Activated CD8-positive, alpha-beta T cell treated with anti-CD3 and anti-CD28 coated beads for 36 hours (primary cell): ENCODE measurements around the gene SLC35F3. TPM values are rescaled to one million over a fixed set of nuclear protein-coding genes. Genes with fewer than 3 reads are reported as not detected.

Source experiments
- ATAC-seq: fragments of 200-7000 bp; cut with Tn5 transposase; one replicate; pipeline ENCODE4 v1.10.0; 2021; ENCODE audit warnings: mild to moderate bottlenecking, moderate library complexity
- CTCF ChIA-PET: fragments of 350-600 bp; sonication (Branson Sonifier 250); formaldehyde crosslinking; loops from one replicate; lab custom pipeline; 2021; ENCODE audit warnings: antibody characterized with exemption; lab: Charles Lee
- POLR2A ChIA-PET: fragments of 350-600 bp; sonication (Branson Sonifier 250); formaldehyde crosslinking; loops from one replicate; lab custom pipeline; 2021; ENCODE audit warnings: antibody characterized with exemption; lab: Charles Lee
- DNase-seq: peaks from one replicate; pipeline ENCODE4 v3.0.0-alpha.2; 2020
- H3K27ac Mint-ChIP-seq: one replicate; pipeline ENCODE4 v1.8.0; 2021; ENCODE audit warnings: mild to moderate bottlenecking, mixed read lengths
- H3K27me3 Mint-ChIP-seq: one replicate; pipeline ENCODE4 v1.8.0; 2021; ENCODE audit warnings: mixed read lengths
- H3K36me3 Mint-ChIP-seq: one replicate; pipeline ENCODE4 v1.8.0; 2021; ENCODE audit warnings: low read depth, mixed read lengths
- H3K4me1 Mint-ChIP-seq: one replicate; pipeline ENCODE4 v1.8.0; 2021; ENCODE audit warnings: low read depth, mixed read lengths
- H3K4me3 Mint-ChIP-seq: one replicate; pipeline ENCODE4 v1.8.0; 2021; ENCODE audit warnings: mild to moderate bottlenecking, moderate library complexity, mixed read lengths
- H3K9me3 Mint-ChIP-seq: one replicate; pipeline ENCODE4 v1.8.0; 2021; ENCODE audit warnings: mixed read lengths
- intact Hi-C: fragments of 100-400 bp; cut with micrococcal nuclease; formaldehyde crosslinking; loops from one replicate; pipeline ENCODE4 v1.10.0; 2022
- total RNA-seq, 2 experiments: library from RNA; stranded (reverse); gene quantifications; one replicate each; pipeline ENCODE4 v1.2.3, GENCODE V29; 2021
- TF ChIP-seq, protein P1 (sequence below): fragments of 200-600 bp; IDR thresholded peaks from one replicate; pipeline ENCODE4 v1.8.0; 2022; ENCODE audit warnings: antibody characterized with exemption, mild to moderate bottlenecking

The SLC35F3 gene
- total RNA-seq, 2 experiments from 2014 or later = 3.1 to 3.5 TPM

DNA sequence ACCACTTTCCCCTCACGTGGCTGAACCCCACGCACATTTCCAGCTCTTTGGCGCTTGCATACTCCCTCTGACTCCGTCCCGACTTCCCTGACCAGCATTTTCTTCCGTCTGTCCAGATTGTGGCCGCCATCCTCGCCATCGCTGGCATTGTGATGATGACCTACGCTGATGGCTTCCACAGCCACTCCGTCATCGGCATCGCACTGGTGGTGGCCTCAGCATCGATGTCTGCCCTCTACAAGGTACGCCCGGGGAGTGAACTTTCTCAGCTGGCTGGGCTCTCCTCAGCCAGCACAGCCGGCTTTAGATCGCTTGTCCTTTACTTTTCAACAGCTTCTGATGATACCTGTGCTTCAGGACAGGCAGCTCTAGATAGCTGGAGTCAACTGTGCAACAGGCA is 412.0 kb downstream of the SLC35F3 start:
- ChIA-PET POLR2A (no interaction called here), CTCF (interaction anchor here (1.0 to 1.5 kb wide), 3 partner anchors 12 to 191 kb away, joined by 3 to 4 read pairs (median 3); no protein-coding TSS in a partner anchor)
- no peak for ATAC-seq
- H3K36me3 Mint-ChIP-seq = no peaks in the 10 kb centered on the region
- no peak for DNase-seq
- H3K4me3 Mint-ChIP-seq = no peak overlapping the region
- intact Hi-C loops = no loop called here
- no peak overlapping the region for H3K27ac Mint-ChIP-seq
- no peaks in the 10 kb centered on the region for H3K9me3 Mint-ChIP-seq
- H3K4me1 Mint-ChIP-seq = peaks cover 12% of the 10 kb centered on the region
- TF ChIP-seq, protein P1, sequence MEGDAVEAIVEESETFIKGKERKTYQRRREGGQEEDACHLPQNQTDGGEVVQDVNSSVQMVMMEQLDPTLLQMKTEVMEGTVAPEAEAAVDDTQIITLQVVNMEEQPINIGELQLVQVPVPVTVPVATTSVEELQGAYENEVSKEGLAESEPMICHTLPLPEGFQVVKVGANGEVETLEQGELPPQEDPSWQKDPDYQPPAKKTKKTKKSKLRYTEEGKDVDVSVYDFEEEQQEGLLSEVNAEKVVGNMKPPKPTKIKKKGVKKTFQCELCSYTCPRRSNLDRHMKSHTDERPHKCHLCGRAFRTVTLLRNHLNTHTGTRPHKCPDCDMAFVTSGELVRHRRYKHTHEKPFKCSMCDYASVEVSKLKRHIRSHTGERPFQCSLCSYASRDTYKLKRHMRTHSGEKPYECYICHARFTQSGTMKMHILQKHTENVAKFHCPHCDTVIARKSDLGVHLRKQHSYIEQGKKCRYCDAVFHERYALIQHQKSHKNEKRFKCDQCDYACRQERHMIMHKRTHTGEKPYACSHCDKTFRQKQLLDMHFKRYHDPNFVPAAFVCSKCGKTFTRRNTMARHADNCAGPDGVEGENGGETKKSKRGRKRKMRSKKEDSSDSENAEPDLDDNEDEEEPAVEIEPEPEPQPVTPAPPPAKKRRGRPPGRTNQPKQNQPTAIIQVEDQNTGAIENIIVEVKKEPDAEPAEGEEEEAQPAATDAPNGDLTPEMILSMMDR = no peak
- H3K27me3 Mint-ChIP-seq = peaks cover 17% of the 10 kb centered on the region

DNA sequence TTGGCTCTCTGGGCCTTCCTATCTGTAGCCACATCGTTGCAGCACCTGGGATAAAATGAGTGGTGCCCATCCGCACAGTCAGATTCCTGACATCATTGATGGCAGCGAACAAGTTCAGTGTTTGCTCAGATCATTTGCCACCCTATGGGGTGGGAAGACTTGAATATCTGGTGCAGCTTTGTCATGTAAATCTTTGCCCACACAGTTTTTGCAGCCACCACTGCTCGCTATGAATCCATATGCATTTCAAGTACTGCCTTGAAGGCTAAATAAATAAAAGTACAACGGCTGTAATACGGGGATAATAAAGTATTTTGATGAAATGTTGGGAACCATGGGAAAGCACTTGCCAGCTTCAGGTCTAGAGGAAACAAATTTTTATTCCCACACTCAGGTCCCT is 412.5 kb downstream of the SLC35F3 start:
- intact Hi-C loops = no loop called here
- Mint-ChIP-seq H3K27me3 (peaks cover 17% of the 10 kb centered on the region), H3K27ac (no peak overlapping the region), H3K4me1 (peaks cover 12% of the 10 kb centered on the region), H3K4me3 (no peak overlapping the region), H3K36me3 (no peaks in the 10 kb centered on the region), H3K9me3 (no peaks in the 10 kb centered on the region)
- CTCF ChIA-PET = interaction anchor here (1.0 to 1.5 kb wide), 3 partner anchors 11 to 192 kb away, joined by 3 to 4 read pairs (median 3); no protein-coding TSS in a partner anchor
- DNase-seq (no peak), ATAC-seq (no peak)
- TF ChIP-seq, protein P1 = no peak
- POLR2A ChIA-PET = no interaction called here

DNA sequence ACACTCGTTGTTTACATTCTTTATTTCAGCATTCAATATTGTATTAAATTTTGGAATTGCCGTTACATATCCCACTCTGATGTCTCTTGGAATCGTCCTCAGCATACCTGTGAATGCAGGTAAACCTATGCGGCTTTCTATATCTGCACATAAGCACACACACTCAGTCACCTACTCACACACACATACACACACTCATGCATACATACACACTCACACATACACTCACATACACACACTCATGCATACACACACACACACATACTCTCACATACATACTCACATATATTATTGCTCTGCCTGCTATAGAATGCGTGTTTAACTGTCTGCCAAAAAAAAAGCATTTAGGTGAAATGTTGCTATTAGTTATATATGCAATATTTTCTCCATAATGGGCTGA is 415.6 kb downstream of the SLC35F3 start:
- Mint-ChIP-seq H3K36me3 (no peaks in the 10 kb centered on the region), H3K27me3 (peaks cover 33% of the 10 kb centered on the region), H3K9me3 (no peaks in the 10 kb centered on the region), H3K27ac (no peak overlapping the region), H3K4me1 (peaks cover 10% of the 10 kb centered on the region), H3K4me3 (no peak overlapping the region)
- ChIA-PET POLR2A (no interaction called here), CTCF (interaction anchor here (1.1 to 2.5 kb wide), 2 partner anchors 8 to 11 kb away, joined by 3 to 21 read pairs; no protein-coding TSS in a partner anchor)
- intact Hi-C loops = no loop called here
- DNase-seq (no peak), ATAC-seq (no peak)
- TF ChIP-seq, protein P1 = no peak

DNA sequence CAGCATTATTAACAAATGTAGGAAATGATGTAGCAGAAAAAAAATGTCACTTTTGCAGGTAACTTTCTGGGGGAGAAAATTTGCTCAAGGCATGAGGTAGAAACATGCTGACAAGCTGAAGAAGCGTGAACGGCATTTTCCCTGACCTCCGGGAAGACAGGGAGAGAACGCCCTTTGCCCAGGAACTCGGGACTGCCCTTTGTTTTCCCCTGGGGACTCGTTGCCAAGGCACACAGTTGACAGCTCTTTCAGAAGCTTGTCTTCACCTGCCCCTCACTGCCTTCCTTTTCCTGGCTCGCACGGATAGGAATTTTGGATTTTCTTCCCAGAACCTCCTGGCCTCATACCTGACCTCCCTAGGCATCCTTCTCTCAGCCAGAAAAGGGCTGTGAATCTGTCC is 416.1 kb downstream of the SLC35F3 start:
- intact Hi-C loops = no loop called here
- no peak overlapping the region for H3K4me3 Mint-ChIP-seq
- no peak overlapping the region for H3K27ac Mint-ChIP-seq
- CTCF ChIA-PET = interaction anchor here (1.1 to 1.5 kb wide), 2 partner anchors 8 to 11 kb away, joined by 3 to 5 read pairs; no protein-coding TSS in a partner anchor
- H3K9me3 Mint-ChIP-seq = no peaks in the 10 kb centered on the region
- no peaks in the 10 kb centered on the region for H3K36me3 Mint-ChIP-seq
- H3K4me1 Mint-ChIP-seq = peaks cover 8% of the 10 kb centered on the region
- POLR2A ChIA-PET = no interaction called here
- peaks cover 35% of the 10 kb centered on the region for H3K27me3 Mint-ChIP-seq
- TF ChIP-seq, protein P1 = no peak
- DNase-seq = no peak
- no peak for ATAC-seq

DNA sequence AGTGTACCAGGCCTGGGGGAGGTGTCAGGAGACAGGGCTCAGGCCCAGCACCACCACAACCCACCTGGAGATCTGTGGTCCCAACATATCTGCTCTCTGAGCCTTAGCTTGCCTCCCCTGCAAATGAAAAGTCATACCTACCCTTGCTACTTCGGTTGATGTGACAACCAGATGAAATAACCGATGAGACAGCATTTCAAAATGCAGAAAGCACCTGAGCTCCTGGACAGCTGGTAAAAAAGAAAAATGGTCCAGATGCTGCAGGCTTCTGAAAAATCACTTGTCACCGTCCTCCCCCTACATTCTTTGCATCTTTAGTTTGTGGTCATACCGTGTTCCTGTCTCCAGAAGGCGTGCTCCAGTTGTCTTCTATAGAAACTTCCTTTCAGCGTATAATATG is 416.8 kb downstream of the SLC35F3 start:
- DNase-seq (no peak), ATAC-seq (no peak)
- no peaks in the 10 kb centered on the region for H3K9me3 Mint-ChIP-seq
- H3K27me3 Mint-ChIP-seq = peaks cover 41% of the 10 kb centered on the region
- POLR2A ChIA-PET = no interaction called here
- H3K4me3 Mint-ChIP-seq = no peak overlapping the region
- intact Hi-C loops = no loop called here
- no peaks in the 10 kb centered on the region for H3K36me3 Mint-ChIP-seq
- CTCF ChIA-PET = interaction anchor here (1.1 to 1.5 kb wide), 2 partner anchors 9 to 11 kb away, joined by 3 to 5 read pairs; no protein-coding TSS in a partner anchor
- H3K4me1 Mint-ChIP-seq = peaks cover 3% of the 10 kb centered on the region
- TF ChIP-seq, protein P1 = no peak
- H3K27ac Mint-ChIP-seq = no peak overlapping the region
